ENCODE measurements around the gene SLC25A21.

DNA sequence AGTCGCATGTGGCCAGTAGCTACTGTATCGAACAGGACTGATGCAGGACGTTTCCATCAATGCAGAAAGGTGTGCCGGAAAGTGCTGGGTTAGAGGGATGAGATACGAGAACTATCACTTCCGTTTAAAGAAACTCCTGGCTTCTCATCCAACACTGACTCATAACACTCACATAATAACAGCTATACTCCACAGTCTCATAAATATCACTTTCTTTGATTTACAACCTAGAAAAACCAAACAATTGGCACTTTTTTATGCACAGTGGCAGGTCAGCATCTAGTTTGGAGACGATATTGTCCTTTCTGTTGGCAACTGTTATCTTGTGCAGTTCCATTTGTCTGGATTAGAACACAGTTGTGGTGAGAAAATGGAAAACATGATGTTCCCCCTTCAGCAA is 43.4 kb downstream of the SLC25A21 start:
- TF ChIP-seq RCOR1 (IDR thresholded peaks at IDR 0.05; ENCODE audit: low read depth, low read length) (no peak), SREBF2 (IDR thresholded peaks at IDR 0.05) (no peak)
